ENCODE data around the gene DHX58.

GRCh38 chr17:42077755-42078154 lies 34.8 kb downstream of the DHX58 start:
- TF ChIP-seq CTCF (conservative IDR thresholded peaks at IDR 0.05 in 1 of 2, IDR thresholded peaks at IDR 0.05 in 1 of 2; ENCODE audit: extremely low read depth in 1 of 2, insufficient read depth in 1 of 2, low read depth in 1 of 2, low read length in 2 of 2), result no peak
- no peak for TF ChIP-seq EZH2 (IDR thresholded peaks at IDR 0.05; ENCODE audit: borderline replicate concordance, low read length)

Data from mammary epithelial cell (primary cell).